ENCODE data around the gene SEC14L3.

DNA sequence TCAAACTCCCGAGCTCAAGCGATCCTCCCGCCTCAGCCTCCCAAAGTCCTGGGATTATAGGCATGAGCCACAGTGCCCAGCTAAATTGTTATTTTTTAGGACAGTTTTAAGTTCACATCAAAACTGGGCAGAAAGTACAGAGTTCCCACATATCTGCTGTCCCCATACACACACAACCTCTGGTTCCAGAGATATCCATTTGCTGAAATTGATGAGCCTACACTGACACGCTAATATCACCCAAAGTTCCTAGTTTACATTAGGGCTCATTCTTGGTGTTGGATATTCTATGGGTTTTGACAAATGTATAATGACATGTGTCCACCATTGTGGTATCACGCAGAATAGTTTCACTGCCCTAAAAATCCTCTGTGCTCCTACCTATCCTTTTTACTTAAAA, 36.4 kb upstream of the SEC14L3 start:
- TF ChIP-seq POLR2AphosphoS5 (IDR thresholded peaks at IDR 0.05; ENCODE audit: borderline replicate concordance, low read depth, low read length) (no peak), EZH2 (IDR thresholded peaks at IDR 0.05) (no peak), FOXP2 (optimal IDR thresholded peaks at IDR 0.05; ENCODE audit: control extremely low read depth, extremely low read length, insufficient read depth) (no peak)
